B cell (primary cell): Measurements from ENCODE around the gene SH2D5. TPM values are rescaled to one million over a fixed set of nuclear protein-coding genes. Genes with fewer than 3 reads are reported as not detected.
A peak's percentile ranks its signal among the peaks of the same experiment; 100 is the strongest.

Source experiments
- ATAC-seq: fragments of 200-7000 bp; cut with Tn5 transposase; one replicate; pipeline ENCODE4 v1.10.0; 2021; ENCODE audit warnings: low read depth, mild to moderate bottlenecking, moderate number of reproducible peaks, moderate library complexity
- CTCF ChIA-PET: fragments of 350-600 bp; sonication (Branson Sonifier 250); formaldehyde crosslinking; loops from one replicate; lab custom pipeline; 2021; ENCODE audit warnings: antibody characterized with exemption, inconsistent platforms; lab: Charles Lee
- POLR2A ChIA-PET: fragments of 350-600 bp; sonication (Branson Sonifier 250); formaldehyde crosslinking; loops from one replicate; lab custom pipeline; 2021; ENCODE audit warnings: antibody characterized with exemption; lab: Charles Lee
- DNase-seq: peaks from one replicate; pipeline ENCODE4 v3.0.0; 2013
- H2AFZ ChIP-seq: 2 replicates; pipeline ENCODE4 v1.6.1; 2012; ENCODE audit warnings: mild to moderate bottlenecking, low read depth, low read length; ENCODE audit not compliant: insufficient read depth, poor library complexity, severe bottlenecking
- H3K27ac ChIP-seq, 2 donors: 1 replicate in 1 of 2; 2 replicates in 1 of 2; pipeline ENCODE4 v1.5.1; 2012 to 2013; ENCODE audit warnings: low read length in 2 of 2, mild to moderate bottlenecking in 2 of 2, moderate library complexity in 1 of 2
- H3K27me3 ChIP-seq, 4 experiments: fragments of 200-600 bp in 1 of 4; sonication (generic) in 1 of 4; replicated peaks in 1 of 4; 1 replicate in 2 of 4; 2 replicates in 2 of 4; pipeline versions ENCODE4 v1.6.1 to v1.7.0; 2013 to 2016; ENCODE audit warnings: low read length in 3 of 4, mild to moderate bottlenecking in 2 of 4, mixed read lengths in 1 of 4, moderate library complexity in 1 of 4; ENCODE audit not compliant: insufficient read depth in 4 of 4, control insufficient read depth in 3 of 4; ENCODE audit errors: control extremely low read depth in 1 of 4
- H3K36me3 ChIP-seq, 2 experiments: replicated peaks in 1 of 2; 1 replicate in 1 of 2; 2 replicates in 1 of 2; pipeline versions ENCODE4 v1.6.1 to v1.7.1; 2013; ENCODE audit warnings: low read length in 1 of 2; ENCODE audit not compliant: insufficient read depth in 2 of 2, control insufficient read depth in 1 of 2; ENCODE audit errors: control extremely low read depth in 1 of 2, extremely low read depth in 1 of 2
- H3K4me1 ChIP-seq, 2 donors: fragments of 200-600 bp in 1 of 2; sonication (generic) in 1 of 2; 1 replicate in 1 of 2; 2 replicates in 1 of 2; pipeline versions ENCODE4 v1.5.1 to v1.6.1; 2013 to 2017; ENCODE audit warnings: low read length in 2 of 2; ENCODE audit not compliant: control insufficient read depth in 2 of 2, insufficient read depth in 2 of 2
- H3K4me2 ChIP-seq: replicated peaks from 2 replicates; pipeline ENCODE3; 2012; ENCODE audit warnings: mild to moderate bottlenecking, low read depth, low read length; ENCODE audit not compliant: poor library complexity, severe bottlenecking
- H3K4me3 ChIP-seq, 5 experiments: fragments of 200-600 bp in 1 of 5; sonication (generic) in 1 of 5; 1 replicate in 3 of 5; 2 replicates in 2 of 5; pipeline versions ENCODE4 v1.5.1 to v1.7.0; 2011 to 2016; ENCODE audit warnings: low read length in 4 of 5, mild to moderate bottlenecking in 4 of 5, low read depth in 2 of 5, control low read depth in 1 of 5, moderate library complexity in 1 of 5; ENCODE audit not compliant: insufficient read depth in 1 of 5; ENCODE audit errors: control extremely low read depth in 1 of 5, extremely low read depth in 1 of 5
- H3K79me2 ChIP-seq: fragments of 200-600 bp; sonication (generic); one replicate; pipeline ENCODE4 v1.6.0; 2016; ENCODE audit warnings: low read length; ENCODE audit not compliant: control insufficient read depth, insufficient read depth
- H3K9ac ChIP-seq: fragments of 200-600 bp; sonication (generic); 2 replicates; pipeline ENCODE4 v1.6.1; 2017; ENCODE audit warnings: mild to moderate bottlenecking, low read length, moderate library complexity
- H3K9me3 ChIP-seq, 3 donors: one replicate each; pipeline versions ENCODE4 v1.6.1 to v1.7.1; 2013; ENCODE audit warnings: low read length in 2 of 3; ENCODE audit not compliant: control insufficient read depth in 2 of 3, insufficient read depth in 1 of 3; ENCODE audit errors: control extremely low read depth in 1 of 3
- H4K20me1 ChIP-seq: 2 replicates; pipeline ENCODE4 v1.6.0; 2012; ENCODE audit warnings: mild to moderate bottlenecking, low read length; ENCODE audit not compliant: insufficient read depth, control insufficient read depth, poor library complexity, severe bottlenecking
- H3K27ac Mint-ChIP-seq: one replicate; pipeline ENCODE4 v1.8.0; 2021; ENCODE audit warnings: mixed read lengths
- H3K27me3 Mint-ChIP-seq: one replicate; pipeline ENCODE4 v1.8.0; 2021; ENCODE audit warnings: mixed read lengths
- H3K4me1 Mint-ChIP-seq: one replicate; pipeline ENCODE4 v1.8.0; 2021; ENCODE audit warnings: mixed read lengths
- H3K4me3 Mint-ChIP-seq: one replicate; pipeline ENCODE4 v1.8.0; 2021; ENCODE audit warnings: mixed read lengths
- H3K9me3 Mint-ChIP-seq: one replicate; pipeline ENCODE4 v1.8.0; 2022; ENCODE audit warnings: mixed read lengths; ENCODE audit not compliant: insufficient read depth
- CTCF ChIP-seq: fragments of 200-600 bp; IDR thresholded peaks from one replicate; pipeline ENCODE4 v1.8.0; 2022; ENCODE audit warnings: antibody characterized with exemption, mild to moderate bottlenecking
- EZH2 ChIP-seq: IDR thresholded peaks from 2 replicates; pipeline ENCODE4 v1.6.1; 2012; ENCODE audit warnings: borderline replicate concordance, low read depth, mild to moderate bottlenecking, moderate library complexity, low read length; ENCODE audit not compliant: insufficient read depth, poor library complexity, severe bottlenecking
- WGBS: methylation state at CpG from one replicate; pipeline ENCODE4 v1.1.5; 2013; ENCODE audit warnings: missing lambda C conversion rate; ENCODE audit not compliant: insufficient coverage; 5-methylcytosine and 5-hydroxymethylcytosine counted together
- intact Hi-C: fragments of 100-400 bp; cut with micrococcal nuclease; formaldehyde crosslinking; loops from one replicate; pipeline ENCODE4 v1.10.0; 2022
- polyA plus RNA-seq: library from polyadenylated mRNA; depleted of rRNA; stranded (reverse); fragments of >200 nt; gene quantifications from 2 replicates; pipeline ENCODE4 v1.2.3, GENCODE V29; 2012
- total RNA-seq, 2 donors: library from RNA; stranded (reverse); fragments of 120-200 nt in 1 of 2; gene quantifications; 1 replicate in 1 of 2; 2 replicates in 1 of 2; pipeline versions ENCODE4 v1.2.3 to v1.2.4, GENCODE V29; 2013 to 2022

SH2D5 gene
- total and polyA plus RNA-seq, 2 donors (not counting 1 experiment from before 2014, with no cell fraction given) = 0.30 TPM; not detected in 1

GRCh38 chr1:20731057-20731991 is 1.2 kb downstream of the SH2D5 start:
- Mint-ChIP-seq H3K27me3 (peaks cover 13% of the 10 kb centered on the region), H3K27ac (peak overlapping the region; percentile 71), H3K4me3 (peak overlapping the region; percentile 90), H3K4me1 (peaks cover 19% of the 10 kb centered on the region), H3K9me3 (no peaks in the 10 kb centered on the region)
- peaks cover 0 to 35% (median 13%) of the 10 kb centered on the region in 4 experiments for H3K27me3 ChIP-seq
- peak; percentile 58 for DNase-seq
- ChIA-PET CTCF (interaction anchor here (2.0 kb wide), 1 partner anchor 35 kb away, joined by 8 read pairs; no protein-coding TSS in a partner anchor), POLR2A (interaction anchor here (0.6 to 1.6 kb wide), 4 partner anchors 34 to 96 kb away, joined by 3 to 7 read pairs (median 4); partner anchors contain the start of gene HP1BP3)
- peaks cover 0 to 4% (median 0%) of the 10 kb centered on the region in 3 donors for H3K9me3 ChIP-seq
- H3K4me3 ChIP-seq = peak overlapping the region in 3 of 5 experiments; percentile 60 to 70 (median 68)
- no peak for TF ChIP-seq CTCF
- TF ChIP-seq EZH2 = no peak
- H4K20me1 ChIP-seq = no peaks in the 10 kb centered on the region
- no peaks in the 10 kb centered on the region for H3K79me2 ChIP-seq
- WGBS = 15% methylated on average over 54 of the region's 62 CpGs
- no peaks in the 10 kb centered on the region for H3K36me3 ChIP-seq
- intact Hi-C loops = no loop called here
- H3K27ac ChIP-seq = no peak overlapping the region
- H2AFZ ChIP-seq = peak overlapping the region; percentile 55
- peaks cover 27 to 30% of the 10 kb centered on the region in 2 donors for H3K4me1 ChIP-seq
- peak overlapping the region; percentile 100 for H3K4me2 ChIP-seq
- ATAC-seq = peak; percentile 13
- H3K9ac ChIP-seq = peak overlapping the region; percentile 79
